Measurements from ENCODE around the gene CNTN4.

DNA sequence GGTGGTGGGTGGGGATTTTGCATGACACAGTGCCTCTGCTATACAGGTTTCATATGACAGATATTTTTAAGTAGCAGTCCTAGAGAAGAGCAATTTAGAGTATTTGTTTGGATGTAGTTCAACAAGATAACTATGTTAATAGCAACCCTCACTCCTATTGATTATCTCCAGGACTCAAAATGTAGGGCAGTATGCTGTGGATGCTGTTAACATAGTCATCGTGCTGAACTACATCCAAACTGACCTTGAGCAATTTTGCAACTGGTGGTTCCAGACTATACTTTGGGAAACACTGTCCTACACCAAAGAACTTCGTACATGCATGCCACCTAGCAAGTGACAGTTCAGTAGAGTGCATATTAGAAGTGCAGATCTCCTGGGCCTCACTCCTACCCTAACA, 893.9 kb downstream of the CNTN4 start:
- TF ChIP-seq CTCF (IDR thresholded peaks at IDR 0.05; ENCODE audit: insufficient read depth, low read depth, low read length) = no peak
- TF ChIP-seq EZH2 (IDR thresholded peaks at IDR 0.05; ENCODE audit: insufficient read depth, low read length) = no peak
